ENCODE results near the gene KCMF1. TPM values are rescaled to one million over a fixed set of nuclear protein-coding genes. Genes with fewer than 3 reads are reported as not detected.

KCMF1 gene
- polyA plus RNA-seq, 1 of the 3 experiments (the other 2 are of a cell fraction) = 37.0 TPM

GRCh38 chr2:85032621-85033020 lies 61.7 kb downstream of the KCMF1 start:
- no peaks in the 10 kb centered on the region for H3K9me2 ChIP-seq
- no peak overlapping the region for H3K4me2 ChIP-seq
- no peak overlapping the region for H2AFZ ChIP-seq (ENCODE audit: low read depth)
- WGBS (ENCODE audit: low lambda C conversion rate) = 87% methylated on average over 5 of the region's 5 CpGs
- no peak overlapping the region for H3K27ac ChIP-seq (ENCODE audit: low read depth in 2 of 2, low read length in 1 of 2)
- TF ChIP-seq GATA2 (CRISPR knock-in tag; IDR thresholded peaks at IDR 0.05) (no peak), IRF3 (IDR thresholded peaks at IDR 0.05; ENCODE audit: low read depth, low read length) (no peak), NFIC (IDR thresholded peaks at IDR 0.05; ENCODE audit: borderline replicate concordance) (no peak), SMC3 (IDR thresholded peaks at IDR 0.05; ENCODE audit: low read depth, low read length) (no peak), FOXJ3 (CRISPR knock-in tag; IDR thresholded peaks at IDR 0.05) (no peak), JUND (IDR thresholded peaks at IDR 0.05) (no peak), CTCF (IDR thresholded peaks at IDR 0.05) (no peak), EP300 (IDR thresholded peaks at IDR 0.05; ENCODE audit: borderline replicate concordance in 1 of 2, low read depth in 1 of 2, low read length in 1 of 2) (no peak), SIN3A (IDR thresholded peaks at IDR 0.05; ENCODE audit: borderline replicate concordance, low read depth, low read length) (no peak)
- TF ChIP-seq, protein P1, sequence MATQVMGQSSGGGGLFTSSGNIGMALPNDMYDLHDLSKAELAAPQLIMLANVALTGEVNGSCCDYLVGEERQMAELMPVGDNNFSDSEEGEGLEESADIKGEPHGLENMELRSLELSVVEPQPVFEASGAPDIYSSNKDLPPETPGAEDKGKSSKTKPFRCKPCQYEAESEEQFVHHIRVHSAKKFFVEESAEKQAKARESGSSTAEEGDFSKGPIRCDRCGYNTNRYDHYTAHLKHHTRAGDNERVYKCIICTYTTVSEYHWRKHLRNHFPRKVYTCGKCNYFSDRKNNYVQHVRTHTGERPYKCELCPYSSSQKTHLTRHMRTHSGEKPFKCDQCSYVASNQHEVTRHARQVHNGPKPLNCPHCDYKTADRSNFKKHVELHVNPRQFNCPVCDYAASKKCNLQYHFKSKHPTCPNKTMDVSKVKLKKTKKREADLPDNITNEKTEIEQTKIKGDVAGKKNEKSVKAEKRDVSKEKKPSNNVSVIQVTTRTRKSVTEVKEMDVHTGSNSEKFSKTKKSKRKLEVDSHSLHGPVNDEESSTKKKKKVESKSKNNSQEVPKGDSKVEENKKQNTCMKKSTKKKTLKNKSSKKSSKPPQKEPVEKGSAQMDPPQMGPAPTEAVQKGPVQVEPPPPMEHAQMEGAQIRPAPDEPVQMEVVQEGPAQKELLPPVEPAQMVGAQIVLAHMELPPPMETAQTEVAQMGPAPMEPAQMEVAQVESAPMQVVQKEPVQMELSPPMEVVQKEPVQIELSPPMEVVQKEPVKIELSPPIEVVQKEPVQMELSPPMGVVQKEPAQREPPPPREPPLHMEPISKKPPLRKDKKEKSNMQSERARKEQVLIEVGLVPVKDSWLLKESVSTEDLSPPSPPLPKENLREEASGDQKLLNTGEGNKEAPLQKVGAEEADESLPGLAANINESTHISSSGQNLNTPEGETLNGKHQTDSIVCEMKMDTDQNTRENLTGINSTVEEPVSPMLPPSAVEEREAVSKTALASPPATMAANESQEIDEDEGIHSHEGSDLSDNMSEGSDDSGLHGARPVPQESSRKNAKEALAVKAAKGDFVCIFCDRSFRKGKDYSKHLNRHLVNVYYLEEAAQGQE (IDR thresholded peaks at IDR 0.05; ENCODE audit: low read depth, low read length) = no peak
- no peaks in the 10 kb centered on the region for H3K9me3 ChIP-seq
- H4K20me1 ChIP-seq (ENCODE audit: insufficient read depth) = peaks cover 46% of the 10 kb centered on the region
- no peak overlapping the region for H3K4me3 ChIP-seq (ENCODE audit: low read depth in 2 of 2, low read length in 1 of 2)
- peaks cover 4% of the 10 kb centered on the region for H3F3A ChIP-seq (replicated peaks; ENCODE audit: insufficient read depth)
- H3K9ac ChIP-seq = no peak overlapping the region
- H3K36me3 ChIP-seq (replicated peaks in 1 of 2; ENCODE audit: control insufficient read depth in 1 of 2, insufficient read depth in 2 of 2, low read length in 1 of 2) = peaks cover 20 to 66% of the 10 kb centered on the region in 2 experiments
- no peak for DNase-seq
- peaks cover 0 to 12% of the 10 kb centered on the region in 2 experiments; a peak in 2 of 4 replicates for H3K4me1 ChIP-seq (ENCODE audit: control insufficient read depth in 1 of 2, insufficient read depth in 2 of 2, low read depth in 1 of 2, low read length in 1 of 2)
- CTCF ChIA-PET = interaction anchor here (0.6 to 3.0 kb wide), 3 partner anchors 10 to 471 kb away, joined by 3 to 15 read pairs (median 3); no protein-coding TSS in a partner anchor
- H3K79me2 ChIP-seq (ENCODE audit: insufficient read depth) = peaks cover 87% of the 10 kb centered on the region
- H3K27me3 ChIP-seq (ENCODE audit: insufficient read depth) = no peaks in the 10 kb centered on the region
- POLR2A ChIA-PET = no interaction called here
